ENCODE data around the gene SF3A1.

The SF3A1 gene

DNA sequence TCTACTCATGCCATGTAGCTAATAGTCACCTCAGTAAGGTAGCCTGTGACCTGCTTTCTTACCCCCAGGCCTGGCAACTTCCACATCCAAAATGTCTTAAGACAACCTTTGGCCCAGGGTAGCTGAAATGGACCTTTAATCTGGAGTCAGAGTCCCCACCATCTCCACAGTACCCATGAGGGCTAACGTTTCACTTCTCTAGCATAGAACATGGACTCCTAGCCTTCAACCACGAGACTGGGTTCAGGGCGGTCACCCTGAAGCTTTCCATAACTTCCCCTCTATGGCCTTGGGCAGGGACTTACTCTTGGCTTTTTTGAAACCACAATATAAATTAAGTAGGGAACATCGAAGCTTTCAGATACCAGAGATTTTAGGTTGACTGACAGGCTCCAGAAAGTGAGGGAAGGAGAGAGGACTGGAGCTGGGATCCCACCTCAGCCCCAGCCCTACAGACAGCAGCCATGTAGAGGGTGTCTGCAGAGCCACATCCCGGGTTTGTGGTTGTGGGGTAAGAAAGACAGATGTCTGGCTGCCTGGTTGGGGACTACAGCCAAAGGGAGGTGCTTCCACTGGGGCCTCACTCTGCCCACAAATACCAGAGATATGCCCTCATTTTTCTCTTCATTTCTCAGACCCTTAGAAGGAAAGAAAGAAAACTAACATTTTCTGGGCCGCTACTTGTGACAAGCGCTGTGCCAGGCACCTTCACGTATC is 32.5 kb downstream of the SF3A1 start:
- 85 to 100% methylated on average over 3 to 5 of the region's 8 CpGs for WGBS, 2 experiments (ENCODE audit: insufficient coverage in 2 of 2)
- Histone ChIP-seq H3K4me1 (ENCODE audit: control insufficient read depth, insufficient read depth, low read length, poor library complexity, severe bottlenecking) (peaks cover 17% of the 10 kb centered on the region), H3K4me3 (ENCODE audit: extremely low read depth, insufficient read depth, low read length, poor library complexity, severe bottlenecking) (no peak overlapping the region), H3K27ac (ENCODE audit: low read depth, low read length, severe bottlenecking) (no peak overlapping the region), H3K9me3 (ENCODE audit: control insufficient read depth, low read length) (no peaks in the 10 kb centered on the region), H3K36me3 (ENCODE audit: control insufficient read depth, insufficient read depth, low read length) (peaks cover 15% of the 10 kb centered on the region)

DNA sequence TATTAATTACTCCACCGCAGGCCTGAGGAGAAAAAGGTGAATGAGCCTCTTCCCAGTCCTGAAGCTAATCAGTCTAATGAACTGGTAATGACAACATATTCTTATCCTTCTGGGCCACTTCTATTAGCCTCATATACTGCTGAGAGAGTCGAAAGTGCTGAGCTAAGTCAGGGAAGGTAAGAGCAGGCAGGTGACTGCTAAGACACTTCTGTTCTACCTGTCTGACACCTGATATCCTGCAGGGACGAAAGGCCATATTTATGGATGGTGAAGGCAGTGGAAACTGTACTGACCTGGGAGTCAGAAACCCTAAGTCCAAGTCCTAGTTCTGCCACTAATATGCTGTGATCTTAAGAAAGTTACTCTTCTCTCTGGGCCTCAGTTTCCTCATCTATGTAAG is 33.4 kb downstream of the SF3A1 start:
- 80 to 100% methylated on average over 1 of the region's 3 CpGs for WGBS, 2 experiments (ENCODE audit: insufficient coverage in 2 of 2)
- H3K4me1 ChIP-seq (ENCODE audit: control insufficient read depth, insufficient read depth, low read length, poor library complexity, severe bottlenecking), result peaks cover 17% of the 10 kb centered on the region
- no peaks in the 10 kb centered on the region for H3K9me3 ChIP-seq (ENCODE audit: control insufficient read depth, low read length)
- no peak overlapping the region for H3K27ac ChIP-seq (ENCODE audit: low read depth, low read length, severe bottlenecking)
- H3K36me3 ChIP-seq (ENCODE audit: control insufficient read depth, insufficient read depth, low read length), result peaks cover 15% of the 10 kb centered on the region
- H3K4me3 ChIP-seq (ENCODE audit: extremely low read depth, insufficient read depth, low read length, poor library complexity, severe bottlenecking), result no peak overlapping the region

DNA sequence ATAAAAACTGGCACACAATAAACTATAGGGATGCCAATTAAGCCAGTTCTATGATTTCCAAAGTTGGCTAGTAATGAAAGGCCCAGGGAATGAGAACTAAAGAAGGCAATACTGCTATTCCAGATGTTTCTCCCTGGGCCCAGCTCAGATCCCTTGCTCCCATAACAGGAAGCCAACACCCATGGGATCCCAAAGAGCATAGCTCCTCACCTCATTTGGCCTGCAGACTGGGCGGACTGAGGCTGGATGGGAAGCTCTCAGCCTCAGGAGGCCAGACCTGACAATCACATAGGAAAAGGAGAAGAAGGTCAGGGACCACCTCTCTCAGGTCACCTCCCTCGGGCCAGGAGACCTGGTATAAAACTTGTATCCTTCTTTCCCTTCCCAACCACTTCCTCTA is 35.2 kb downstream of the SF3A1 start:
- Histone ChIP-seq H3K4me3 (ENCODE audit: extremely low read depth, insufficient read depth, low read length, poor library complexity, severe bottlenecking) (no peak overlapping the region), H3K36me3 (ENCODE audit: control insufficient read depth, insufficient read depth, low read length) (peaks cover 15% of the 10 kb centered on the region), H3K4me1 (ENCODE audit: control insufficient read depth, insufficient read depth, low read length, poor library complexity, severe bottlenecking) (peaks cover 13% of the 10 kb centered on the region), H3K27ac (ENCODE audit: low read depth, low read length, severe bottlenecking) (no peak overlapping the region), H3K9me3 (ENCODE audit: control insufficient read depth, low read length) (no peaks in the 10 kb centered on the region)
- WGBS, 2 experiments (ENCODE audit: insufficient coverage in 2 of 2), result 100% methylated on average over 1 of the region's 2 CpGs; no CpG with 5 or more reads in 1 of the 2 experiments

DNA sequence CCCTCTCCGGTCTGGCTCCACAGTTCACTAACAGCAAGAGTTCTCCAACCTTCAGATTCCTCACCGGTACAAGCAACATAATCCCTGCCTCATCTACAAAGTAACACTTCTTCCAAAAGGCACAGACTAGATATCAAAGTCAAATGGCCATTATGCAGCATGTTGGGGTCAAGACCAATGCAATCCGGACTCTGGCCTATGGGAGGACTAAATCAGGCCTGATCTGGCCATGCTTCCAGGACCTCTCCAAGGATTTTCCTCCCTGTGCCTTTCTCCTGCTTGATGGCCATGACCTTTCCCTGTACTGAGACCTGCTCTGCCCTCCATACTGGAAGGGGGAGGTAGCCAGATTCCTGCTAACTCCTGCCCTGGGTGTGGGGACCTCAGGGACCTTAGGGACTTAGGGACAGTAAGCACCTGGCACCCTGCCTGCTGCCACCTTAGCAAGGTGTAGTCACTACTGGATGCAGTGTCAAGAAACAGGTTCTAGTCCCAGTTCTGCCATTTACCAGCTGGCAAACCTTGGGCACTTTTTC is 36.6 kb downstream of the SF3A1 start:
- H3K4me1 ChIP-seq (ENCODE audit: control insufficient read depth, insufficient read depth, low read length, poor library complexity, severe bottlenecking), result peaks cover 11% of the 10 kb centered on the region
- WGBS, 2 experiments (ENCODE audit: insufficient coverage in 2 of 2), result 89 to 96% methylated on average over 3 of the region's 3 CpGs
- H3K27ac ChIP-seq (ENCODE audit: low read depth, low read length, severe bottlenecking), result no peak overlapping the region
- H3K4me3 ChIP-seq (ENCODE audit: extremely low read depth, insufficient read depth, low read length, poor library complexity, severe bottlenecking), result no peak overlapping the region
- no peaks in the 10 kb centered on the region for H3K9me3 ChIP-seq (ENCODE audit: control insufficient read depth, low read length)
- peaks cover 19% of the 10 kb centered on the region for H3K36me3 ChIP-seq (ENCODE audit: control insufficient read depth, insufficient read depth, low read length)

DNA sequence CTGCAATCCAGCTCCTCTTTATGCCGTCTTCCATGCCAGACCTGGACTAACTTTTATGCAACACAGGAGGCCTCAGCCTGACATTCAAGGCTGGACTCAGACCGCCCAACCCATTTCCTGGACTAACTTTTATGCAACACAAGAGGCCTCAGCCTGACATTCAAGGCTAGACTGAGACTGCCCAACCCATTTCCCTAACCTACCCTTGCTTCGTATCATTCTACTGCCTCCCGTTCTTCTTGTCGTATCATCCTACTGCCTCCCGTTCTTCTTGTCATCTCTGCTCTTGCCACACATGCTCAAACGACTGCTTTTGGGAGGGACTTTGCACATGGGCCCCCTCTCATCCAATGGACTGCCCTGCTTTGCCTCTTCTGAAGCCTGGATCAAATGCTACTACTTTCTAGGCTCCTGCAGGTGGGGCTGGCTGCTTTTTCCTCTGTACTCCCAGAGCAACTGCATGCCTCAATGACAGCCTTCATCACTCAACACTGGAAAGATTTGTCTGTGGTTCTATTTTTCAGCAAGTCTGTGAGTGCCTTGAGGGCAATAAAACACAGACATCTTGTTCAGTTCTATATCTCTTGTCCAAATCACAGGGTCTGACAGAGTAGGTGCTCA is 37.8 kb downstream of the SF3A1 start:
- 81 to 88% methylated on average over 7 of the region's 7 CpGs for WGBS, 2 experiments (ENCODE audit: insufficient coverage in 2 of 2)
- H3K4me1 ChIP-seq (ENCODE audit: control insufficient read depth, insufficient read depth, low read length, poor library complexity, severe bottlenecking), result peaks cover 17% of the 10 kb centered on the region
- peaks cover 15% of the 10 kb centered on the region for H3K36me3 ChIP-seq (ENCODE audit: control insufficient read depth, insufficient read depth, low read length)
- H3K9me3 ChIP-seq (ENCODE audit: control insufficient read depth, low read length), result no peaks in the 10 kb centered on the region
- H3K27ac ChIP-seq (ENCODE audit: low read depth, low read length, severe bottlenecking), result no peak overlapping the region
- H3K4me3 ChIP-seq (ENCODE audit: extremely low read depth, insufficient read depth, low read length, poor library complexity, severe bottlenecking), result no peak overlapping the region

DNA sequence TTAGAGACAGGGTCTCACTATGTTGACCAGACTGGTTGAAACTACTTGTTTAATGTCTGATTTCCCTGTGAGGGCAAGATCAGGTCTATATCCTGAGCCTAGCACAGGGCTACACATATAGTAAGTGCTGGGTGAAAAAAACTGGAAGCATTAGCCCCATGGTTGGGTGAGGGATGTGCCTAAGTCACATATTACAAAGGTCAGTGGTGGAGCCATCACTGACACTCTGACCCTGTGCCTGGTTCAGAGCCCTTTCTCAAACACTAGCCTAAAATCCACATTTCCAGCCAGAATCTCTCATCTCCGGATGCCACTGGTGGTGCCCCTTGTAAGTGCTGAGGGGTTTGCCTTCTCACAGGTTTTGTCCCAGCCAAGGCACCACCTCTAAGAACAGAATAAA is 38.9 kb downstream of the SF3A1 start:
- peaks cover 14% of the 10 kb centered on the region for H3K36me3 ChIP-seq (ENCODE audit: control insufficient read depth, insufficient read depth, low read length)
- H3K4me3 ChIP-seq (ENCODE audit: extremely low read depth, insufficient read depth, low read length, poor library complexity, severe bottlenecking), result no peak overlapping the region
- WGBS, 2 experiments (ENCODE audit: insufficient coverage in 2 of 2), result 100% methylated on average over 1 of the region's 1 CpG; no CpG with 5 or more reads in 1 of the 2 experiments
- H3K4me1 ChIP-seq (ENCODE audit: control insufficient read depth, insufficient read depth, low read length, poor library complexity, severe bottlenecking), result peaks cover 17% of the 10 kb centered on the region
- H3K27ac ChIP-seq (ENCODE audit: low read depth, low read length, severe bottlenecking), result no peak overlapping the region
- no peaks in the 10 kb centered on the region for H3K9me3 ChIP-seq (ENCODE audit: control insufficient read depth, low read length)

DNA sequence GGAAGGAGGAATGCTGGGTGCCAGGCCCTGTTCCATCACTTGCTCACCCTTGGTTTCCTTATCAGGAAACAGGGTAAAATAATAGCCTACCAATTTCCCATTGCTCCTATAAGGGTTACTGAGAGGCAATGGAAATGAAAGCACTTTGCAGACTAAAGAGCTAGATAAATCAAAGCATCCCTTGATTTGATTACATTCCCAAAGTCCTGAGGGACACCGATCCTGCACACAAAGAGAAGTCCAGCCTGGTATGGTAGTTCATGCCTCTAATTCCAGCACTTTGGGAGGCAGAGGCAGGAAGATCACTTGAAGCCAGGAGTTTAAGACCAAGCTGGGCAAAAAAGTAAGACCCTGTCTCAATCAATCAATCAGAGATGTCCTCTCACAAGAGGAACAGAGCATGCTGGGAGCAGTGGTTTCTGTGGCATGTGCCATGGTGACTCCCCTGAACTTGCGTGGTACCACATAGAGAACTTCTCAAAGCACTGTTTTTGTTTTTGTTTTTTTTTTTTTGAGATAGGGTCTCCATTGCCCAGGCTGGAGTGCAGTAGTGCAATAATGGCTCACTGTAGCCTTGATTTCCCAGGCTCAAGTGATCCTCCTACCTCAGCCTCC is 40.6 kb downstream of the SF3A1 start:
- no peak overlapping the region for H3K27ac ChIP-seq (ENCODE audit: low read depth, low read length, severe bottlenecking)
- no peak overlapping the region for H3K4me3 ChIP-seq (ENCODE audit: extremely low read depth, insufficient read depth, low read length, poor library complexity, severe bottlenecking)

DNA sequence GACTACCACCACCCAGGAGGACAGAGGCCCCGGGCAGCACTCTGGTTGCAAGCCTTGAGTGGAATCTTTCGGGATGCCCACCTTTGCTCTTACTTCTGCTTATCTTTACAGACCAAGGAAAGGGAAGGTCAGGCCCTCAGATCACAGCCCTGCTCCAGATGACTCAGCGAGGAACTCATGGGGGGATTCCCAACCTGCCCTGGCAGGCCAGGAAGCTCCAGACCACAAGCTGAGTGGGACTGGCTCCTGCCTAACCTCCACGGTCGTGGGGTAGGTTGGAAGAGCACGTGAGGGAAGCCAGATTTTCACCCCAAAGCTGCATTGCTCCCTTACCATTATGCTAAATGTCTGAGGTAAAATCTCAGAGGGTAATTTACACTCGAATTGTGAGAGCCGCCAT is 41.8 kb downstream of the SF3A1 start:
- WGBS, 2 experiments (ENCODE audit: insufficient coverage in 2 of 2), result 74 to 80% methylated on average over 5 to 8 of the region's 8 CpGs

More for the DNA sequence above, 40.6 kb downstream of the SF3A1 start:
- no peaks in the 10 kb centered on the region for H3K9me3 ChIP-seq (ENCODE audit: control insufficient read depth, low read length)
- peaks cover 32% of the 10 kb centered on the region for H3K4me1 ChIP-seq (ENCODE audit: control insufficient read depth, insufficient read depth, low read length, poor library complexity, severe bottlenecking)
- 100% methylated on average over 1 to 2 of the region's 2 CpGs for WGBS, 2 experiments (ENCODE audit: insufficient coverage in 2 of 2)
- H3K36me3 ChIP-seq (ENCODE audit: control insufficient read depth, insufficient read depth, low read length), result peaks cover 14% of the 10 kb centered on the region

DNA sequence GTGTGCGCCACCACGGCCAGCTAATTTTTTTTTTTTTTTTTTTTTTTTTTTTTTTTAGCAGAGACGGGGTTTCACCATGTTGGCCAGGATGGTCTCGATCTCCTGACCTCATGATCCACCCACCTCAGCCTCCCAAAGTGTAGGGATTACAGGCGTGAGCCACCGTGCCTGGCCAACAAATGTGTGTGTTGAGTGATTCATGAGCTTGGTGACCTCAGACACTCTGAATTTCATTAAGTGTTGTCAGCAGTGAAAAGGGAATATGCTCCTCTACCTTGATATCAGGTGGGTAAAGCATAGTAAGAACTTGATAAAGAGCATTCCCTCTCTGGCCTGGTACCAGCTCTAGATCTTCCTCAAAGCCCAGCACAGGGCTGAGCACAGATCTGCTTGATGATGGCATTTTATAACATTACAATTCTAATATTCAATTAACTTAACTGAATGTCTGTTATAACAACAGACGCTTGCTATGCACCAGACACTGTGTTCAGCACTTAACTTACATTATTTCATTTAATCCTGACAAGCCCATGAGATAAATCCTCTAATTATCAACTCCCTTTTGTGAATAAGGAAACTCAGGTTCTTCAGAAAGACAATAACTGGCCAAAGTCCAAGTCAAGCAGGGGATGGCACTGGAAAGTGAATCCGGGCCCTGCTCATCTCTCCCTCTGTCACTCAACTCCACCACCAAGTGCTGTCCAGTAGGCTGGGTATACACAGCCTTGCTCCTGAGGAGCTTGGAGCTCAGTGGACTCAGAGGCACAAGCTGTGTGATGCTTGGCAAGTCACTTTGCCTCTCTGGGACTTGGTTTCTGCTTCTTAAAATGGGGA is 42.9 kb downstream of the SF3A1 start:
- WGBS, 2 experiments (ENCODE audit: insufficient coverage in 2 of 2), result 87 to 96% methylated on average over 3 to 5 of the region's 8 CpGs
- Histone ChIP-seq H3K9me3 (ENCODE audit: control insufficient read depth, low read length) (no peaks in the 10 kb centered on the region), H3K4me3 (ENCODE audit: extremely low read depth, insufficient read depth, low read length, poor library complexity, severe bottlenecking) (no peak overlapping the region), H3K4me1 (ENCODE audit: control insufficient read depth, insufficient read depth, low read length, poor library complexity, severe bottlenecking) (peaks cover 34% of the 10 kb centered on the region), H3K36me3 (ENCODE audit: control insufficient read depth, insufficient read depth, low read length) (peaks cover 4% of the 10 kb centered on the region), H3K27ac (ENCODE audit: low read depth, low read length, severe bottlenecking) (no peak overlapping the region)

More for the DNA sequence above, 41.8 kb downstream of the SF3A1 start:
- no peaks in the 10 kb centered on the region for H3K9me3 ChIP-seq (ENCODE audit: control insufficient read depth, low read length)
- no peak overlapping the region for H3K4me3 ChIP-seq (ENCODE audit: extremely low read depth, insufficient read depth, low read length, poor library complexity, severe bottlenecking)
- H3K27ac ChIP-seq (ENCODE audit: low read depth, low read length, severe bottlenecking), result no peak overlapping the region
- peaks cover 8% of the 10 kb centered on the region for H3K36me3 ChIP-seq (ENCODE audit: control insufficient read depth, insufficient read depth, low read length)
- peaks cover 34% of the 10 kb centered on the region for H3K4me1 ChIP-seq (ENCODE audit: control insufficient read depth, insufficient read depth, low read length, poor library complexity, severe bottlenecking)

DNA sequence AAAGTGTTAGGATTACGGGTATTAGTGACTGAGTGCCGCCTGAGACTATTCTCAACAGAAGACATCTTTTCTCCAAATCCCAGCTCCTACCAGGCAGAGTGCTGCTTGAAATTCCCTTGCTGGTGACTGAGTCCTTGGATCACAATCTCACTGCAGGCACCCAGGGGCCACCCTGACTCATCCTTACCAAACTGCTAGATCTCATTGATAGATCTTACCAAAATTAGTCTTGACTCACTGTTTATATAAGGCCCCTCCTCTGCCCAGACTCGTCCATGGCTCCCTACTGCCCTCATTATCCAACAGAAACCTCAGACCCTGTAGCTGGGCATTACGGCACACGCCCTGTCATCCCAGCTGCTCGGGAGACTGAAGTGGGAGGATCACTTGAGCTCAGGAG is 44.6 kb downstream of the SF3A1 start:
- WGBS, 2 experiments (ENCODE audit: insufficient coverage in 2 of 2), result 94 to 100% methylated on average over 1 to 6 of the region's 6 CpGs
- peak overlapping the region; percentile 29 for H3K27ac ChIP-seq (ENCODE audit: low read depth, low read length, severe bottlenecking)
- no peaks in the 10 kb centered on the region for H3K9me3 ChIP-seq (ENCODE audit: control insufficient read depth, low read length)
- H3K36me3 ChIP-seq (ENCODE audit: control insufficient read depth, insufficient read depth, low read length), result peaks cover 4% of the 10 kb centered on the region
- H3K4me1 ChIP-seq (ENCODE audit: control insufficient read depth, insufficient read depth, low read length, poor library complexity, severe bottlenecking), result peaks cover 34% of the 10 kb centered on the region
- H3K4me3 ChIP-seq (ENCODE audit: extremely low read depth, insufficient read depth, low read length, poor library complexity, severe bottlenecking), result no peak overlapping the region
